NCI-H2171 treated with DMSO at 0.1 percent for 48 hours (cell line): ENCODE results near the gene PIGV.

Experiments
- DNase-seq: peaks from one replicate; lab custom pipeline; 2025; lab: John Stamatoyannopoulos, UW

The PIGV gene

GRCh38 chr1:26787706-26788514 is at the start of gene PIGV:
Gene PIGV (plus strand): TSS chr1:26787950. CDS start chr1:26790816, 2,866 bp downstream.
- peak; percentile 91 for DNase-seq

DNA sequence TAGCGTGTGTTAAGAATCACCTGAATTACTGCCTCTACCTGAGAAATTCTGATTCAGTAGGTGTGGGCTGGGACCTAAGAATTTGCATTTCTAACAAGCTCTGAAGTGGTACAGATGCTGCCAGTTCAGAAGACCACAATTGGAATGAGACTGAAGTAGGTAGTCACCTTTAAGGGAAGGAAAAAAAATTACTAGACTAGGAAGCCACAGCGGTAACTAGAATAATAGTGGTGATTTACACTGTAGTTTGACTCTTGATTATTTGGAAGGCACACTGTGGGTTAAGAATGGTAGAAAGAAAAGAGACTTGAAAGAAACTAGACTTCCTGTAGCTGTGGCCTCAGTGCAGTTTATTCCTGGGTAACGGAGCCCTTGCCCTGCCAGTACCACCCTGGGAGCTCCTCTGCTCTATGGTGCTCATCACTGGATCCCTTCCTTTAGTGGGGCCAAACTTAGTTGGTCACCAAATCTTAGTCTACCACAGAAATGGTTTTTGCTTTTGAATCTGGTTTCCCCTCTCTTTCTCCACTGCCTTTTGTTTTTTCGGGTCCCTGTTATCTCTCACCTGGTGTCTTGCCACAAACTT is 48.3 kb upstream of the PIGV start:
- DNase-seq: no peak

GRCh38 chr1:26740023-26740634 is 47.6 kb upstream of the PIGV start:
- DNase-seq: no peak

- no peak for DNase-seq
Observed at GRCh38 chr1:26740952-26741351, 46.8 kb upstream of the PIGV start.

- no peak for DNase-seq
Observed at GRCh38 chr1:26743426-26744059, 44.2 kb upstream of the PIGV start.

DNA sequence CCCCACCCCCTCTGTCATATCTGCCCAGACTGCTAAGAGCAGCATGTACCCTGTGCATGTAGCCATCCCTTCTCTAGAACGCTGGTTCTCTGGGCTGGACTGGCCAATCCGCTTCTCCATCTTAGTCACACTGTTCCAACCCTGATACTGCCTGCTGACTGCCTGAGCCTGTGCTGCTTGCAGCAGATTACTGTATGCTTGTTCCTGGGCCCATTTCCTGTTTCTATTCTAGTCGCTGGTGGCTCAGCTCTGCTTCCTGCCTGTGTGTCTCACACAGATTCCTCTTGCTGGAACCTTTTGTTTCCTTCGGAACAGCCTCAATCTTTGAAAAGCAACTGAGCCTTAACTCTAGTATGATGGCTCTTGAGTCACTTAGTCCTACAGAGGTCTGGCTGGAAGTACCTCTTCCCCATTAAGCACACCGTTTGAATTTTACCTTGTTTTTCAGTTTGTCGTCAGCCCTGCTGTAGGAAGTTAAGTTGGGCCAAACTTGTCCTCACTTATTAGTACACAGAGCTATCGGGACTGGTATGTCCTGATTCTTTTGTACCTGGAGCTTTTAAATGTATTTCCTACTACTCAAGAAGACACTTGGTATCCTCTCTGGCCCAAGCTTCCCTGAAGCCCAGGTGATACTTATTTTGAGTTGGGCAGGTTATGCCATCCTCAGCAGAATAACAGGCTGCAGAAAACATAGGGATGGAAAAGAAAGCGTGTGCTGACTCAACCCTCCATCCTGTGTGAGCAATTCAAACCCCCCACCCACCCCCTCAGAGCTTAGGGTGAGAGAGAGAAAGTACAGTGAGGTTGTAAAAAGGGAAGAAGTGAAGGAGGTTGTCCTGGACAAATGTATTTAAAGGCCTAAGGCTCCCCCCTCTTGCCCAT is 43.4 kb upstream of the PIGV start:
- DNase-seq: no peak

DNA sequence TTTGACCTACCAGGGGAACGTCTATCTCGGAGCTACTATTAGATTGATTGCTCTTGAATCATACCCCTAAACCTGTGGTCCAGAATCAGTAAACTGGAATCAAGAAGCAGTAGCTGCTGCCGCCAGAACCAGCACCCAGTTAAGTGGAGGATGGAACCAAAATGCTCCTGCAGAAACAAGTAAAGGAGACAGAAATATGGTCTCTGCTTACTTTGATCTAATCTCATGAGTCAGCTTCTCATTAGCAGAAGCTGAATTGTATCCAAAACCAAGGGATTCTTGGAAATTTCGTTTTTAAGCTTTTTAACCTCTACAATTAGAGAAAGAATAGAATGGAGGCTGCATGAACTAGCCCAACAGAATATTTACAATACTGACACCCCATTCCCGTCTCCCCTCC is 42.6 kb upstream of the PIGV start:
- no peak for DNase-seq

GRCh38 chr1:26747048-26747447 is 40.7 kb upstream of the PIGV start:
- DNase-seq: peak; percentile 11

GRCh38 chr1:26748351-26748750 is 39.4 kb upstream of the PIGV start:
- DNase-seq: no peak

GRCh38 chr1:26749458-26749857 is 38.3 kb upstream of the PIGV start:
- no peak for DNase-seq

GRCh38 chr1:26750428-26750827 is 37.3 kb upstream of the PIGV start:
- no peak for DNase-seq

DNA sequence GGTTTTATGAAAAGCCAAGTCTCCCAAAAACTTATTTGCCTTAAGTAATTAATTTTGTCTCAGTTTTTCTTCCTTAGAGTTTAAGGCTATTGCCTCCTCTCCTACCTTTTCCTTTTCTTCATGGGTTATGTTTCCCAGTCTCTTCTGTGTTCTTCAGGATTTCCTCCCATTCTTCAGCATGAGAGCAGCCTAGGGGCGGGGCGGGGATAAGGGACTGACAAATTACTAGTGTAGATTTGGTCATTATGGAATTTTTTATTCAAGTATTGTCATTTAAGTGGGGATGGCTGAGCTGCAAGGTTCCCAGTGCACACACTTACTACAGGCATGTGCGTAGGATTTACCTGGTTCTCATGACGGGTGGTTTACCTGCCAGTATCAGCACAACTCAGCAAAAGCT is 35.2 kb upstream of the PIGV start:
- no peak for DNase-seq

- DNase-seq: no peak
Observed at GRCh38 chr1:26754086-26754874, 33.5 kb upstream of the PIGV start.

DNA sequence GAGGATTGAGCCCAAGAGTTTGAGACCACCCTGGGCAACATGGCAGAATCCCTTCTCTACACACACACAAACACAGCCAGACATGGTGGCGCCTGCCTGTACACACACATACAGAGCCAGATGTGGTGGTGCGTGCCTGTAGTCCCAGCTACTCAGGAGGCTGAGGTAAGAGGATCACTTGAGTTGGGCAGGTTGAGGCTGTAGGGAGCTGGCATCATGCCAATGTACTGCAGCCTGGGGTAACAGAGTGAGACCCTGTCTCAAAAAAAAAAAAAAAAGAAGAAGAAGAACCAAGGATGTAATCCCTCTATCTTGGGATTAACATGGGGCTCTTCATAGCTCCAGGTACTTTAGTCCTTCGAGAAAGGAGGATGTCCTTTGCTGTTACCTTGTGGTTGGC is 29.4 kb upstream of the PIGV start:
- DNase-seq: no peak

- DNase-seq: no peak
Observed at GRCh38 chr1:26759531-26759930, 28.2 kb upstream of the PIGV start.

DNA sequence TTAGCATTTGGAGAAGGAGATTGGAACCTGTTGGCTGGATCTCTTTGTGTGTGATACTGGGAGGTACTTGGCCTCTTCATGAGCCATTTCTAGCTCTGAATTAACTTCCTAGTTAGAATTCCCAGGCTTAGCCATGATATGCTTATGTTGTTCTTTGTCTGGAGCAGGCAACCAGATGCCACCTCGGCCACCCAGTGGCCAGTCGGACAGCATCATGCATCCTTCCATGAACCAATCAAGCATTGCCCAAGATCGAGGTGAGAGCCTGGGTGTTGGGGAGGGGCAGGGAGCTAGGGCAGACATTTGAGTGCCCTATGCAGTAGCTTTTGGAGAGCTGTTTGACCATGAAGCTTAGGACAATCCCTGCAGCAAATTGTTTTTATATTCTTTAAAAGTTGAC is 26.5 kb upstream of the PIGV start:
- DNase-seq: no peak

DNA sequence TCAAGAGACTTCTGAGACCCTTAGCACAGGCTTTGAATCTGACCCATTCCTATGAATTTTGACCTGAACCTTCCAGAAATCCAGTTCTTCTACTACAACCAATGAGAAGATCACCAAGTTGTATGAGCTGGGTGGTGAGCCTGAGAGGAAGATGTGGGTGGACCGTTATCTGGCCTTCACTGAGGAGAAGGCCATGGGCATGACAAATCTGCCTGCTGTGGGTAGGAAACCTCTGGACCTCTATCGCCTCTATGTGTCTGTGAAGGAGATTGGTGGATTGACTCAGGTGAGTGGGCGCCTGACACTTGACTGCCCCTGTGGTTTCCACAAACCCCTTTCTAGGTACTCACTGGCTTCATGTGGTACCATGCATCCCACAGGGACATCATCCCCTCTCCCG is 20.0 kb upstream of the PIGV start:
- DNase-seq: no peak

GRCh38 chr1:26768755-26769154 is 19.0 kb upstream of the PIGV start:
- DNase-seq: peak; percentile 53

GRCh38 chr1:26771285-26771642 is 16.5 kb upstream of the PIGV start:
- DNase-seq: no peak

DNA sequence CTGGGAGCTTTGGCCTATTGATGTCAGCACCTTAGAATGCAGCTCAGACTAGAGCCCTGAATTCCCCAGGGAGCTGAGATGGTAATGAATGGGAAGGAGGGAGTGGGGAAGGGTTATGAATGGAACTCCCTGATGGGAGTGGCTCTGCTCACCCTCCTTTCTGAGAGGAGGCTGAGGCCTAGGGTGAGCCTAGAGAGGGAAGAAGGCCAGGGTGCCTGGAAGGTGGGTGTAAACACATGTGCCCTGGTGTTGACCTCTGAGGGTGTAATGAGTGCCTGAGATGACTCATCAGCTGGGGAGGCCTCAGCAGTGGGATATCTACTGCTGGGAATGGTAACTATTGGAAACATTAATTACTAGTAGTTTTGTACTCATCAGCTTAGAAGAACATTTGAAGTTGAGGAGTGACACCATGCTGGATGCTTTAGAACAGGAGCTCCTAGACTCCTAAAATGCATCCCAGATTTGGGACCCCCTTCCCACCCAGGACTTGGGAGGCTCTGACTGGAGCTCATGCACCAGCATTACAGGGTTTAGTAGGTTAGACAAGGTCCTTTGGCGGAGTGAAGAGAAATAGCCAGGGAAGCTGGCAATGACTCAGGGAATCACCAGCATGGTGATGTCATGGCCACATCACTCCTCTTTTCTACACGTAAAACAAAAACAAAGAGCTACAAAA is 16.0 kb upstream of the PIGV start:
- DNase-seq: peak; percentile 39

DNA sequence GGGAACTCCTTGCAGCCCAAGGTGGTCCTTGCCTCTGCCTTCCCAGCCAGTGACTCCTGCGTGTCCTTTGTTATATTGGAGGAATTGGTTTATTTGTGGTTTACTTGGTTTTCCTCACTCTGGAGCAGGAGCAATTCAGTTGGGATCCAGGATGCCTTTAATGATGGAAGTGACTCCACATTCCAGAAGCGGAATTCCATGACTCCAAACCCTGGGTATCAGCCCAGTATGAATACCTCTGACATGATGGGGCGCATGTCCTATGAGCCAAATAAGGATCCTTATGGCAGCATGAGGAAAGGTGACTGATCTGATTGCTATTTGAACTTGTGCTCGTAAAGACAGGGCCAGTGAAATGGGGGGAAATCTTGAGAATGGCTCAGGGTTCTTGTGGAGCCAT is 15.1 kb upstream of the PIGV start:
- no peak for DNase-seq
